Effector memory CD4-positive, alpha-beta T cell (primary cell): ENCODE results near the gene CYP2W1.

Experiments used
- DNase-seq, 3 donors: peaks; one replicate each; pipeline ENCODE4 v3.0.0-alpha.2; 2020
- H3K27ac ChIP-seq: 2 replicates; pipeline ENCODE4 v1.7.0; 2013; ENCODE audit warnings: mild to moderate bottlenecking, low read length, moderate library complexity; ENCODE audit not compliant: insufficient read depth, poor library complexity, severe bottlenecking
- H3K27me3 ChIP-seq: replicated peaks from 2 replicates; pipeline ENCODE4 v1.7.0; 2013; ENCODE audit warnings: mild to moderate bottlenecking, low read length; ENCODE audit not compliant: insufficient read depth, control insufficient read depth, poor library complexity, severe bottlenecking
- H3K36me3 ChIP-seq: 2 replicates; pipeline ENCODE4 v1.7.0; 2013; ENCODE audit warnings: mild to moderate bottlenecking, low read length, moderate library complexity; ENCODE audit not compliant: control insufficient read depth, insufficient read depth
- H3K4me1 ChIP-seq: 2 replicates; pipeline ENCODE4 v1.7.0; 2013; ENCODE audit warnings: low read length, mild to moderate bottlenecking; ENCODE audit not compliant: control insufficient read depth, insufficient read depth, poor library complexity, severe bottlenecking
- H3K4me3 ChIP-seq: 2 replicates; pipeline ENCODE4 v1.7.0; 2013; ENCODE audit warnings: low read length, low read depth, mild to moderate bottlenecking; ENCODE audit not compliant: insufficient read depth, poor library complexity, severe bottlenecking
- H3K9me3 ChIP-seq: 2 replicates; pipeline ENCODE4 v1.7.0; 2013; ENCODE audit warnings: mild to moderate bottlenecking, low read length, moderate library complexity; ENCODE audit not compliant: control insufficient read depth

Gene CYP2W1

DNA sequence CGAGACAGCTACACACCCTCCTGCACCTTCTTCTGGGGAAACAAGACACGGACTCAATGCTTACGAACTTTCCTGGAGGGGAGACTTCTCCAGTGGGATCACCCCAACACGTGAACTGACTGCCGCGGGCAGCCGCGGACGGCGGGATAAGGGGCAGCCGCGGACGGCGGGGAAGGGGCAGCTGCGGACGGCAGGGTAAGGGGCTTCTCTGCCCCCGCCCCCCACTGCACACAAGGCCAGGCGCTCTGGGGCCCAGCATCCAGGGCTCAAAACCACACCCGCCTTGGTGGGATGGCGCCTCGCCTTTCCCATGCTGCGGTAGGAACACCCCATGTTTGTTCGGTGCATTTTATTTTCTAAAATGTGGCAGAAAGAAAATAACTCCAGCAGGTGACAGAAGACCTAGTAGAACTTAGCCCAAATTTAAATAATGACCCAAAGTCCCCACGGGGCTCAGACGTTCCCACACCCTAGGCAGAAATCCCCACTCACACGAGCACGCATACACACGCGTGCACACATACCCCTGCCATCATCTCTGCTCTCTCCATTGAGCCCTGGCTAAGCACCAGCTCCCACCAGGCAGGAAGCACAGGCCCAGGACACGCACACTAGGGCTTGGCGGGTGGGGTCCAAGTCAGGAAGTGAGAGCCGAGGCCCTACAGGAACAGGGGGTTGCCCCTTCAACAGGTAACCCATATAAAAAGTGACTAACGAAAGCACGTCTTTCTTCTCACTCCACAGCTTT is 34.8 kb downstream of the CYP2W1 start:
- no peaks in the 10 kb centered on the region for H3K9me3 ChIP-seq
- no peak overlapping the region for H3K4me3 ChIP-seq
- no peaks in the 10 kb centered on the region for H3K27me3 ChIP-seq
- H3K4me1 ChIP-seq, result no peaks in the 10 kb centered on the region
- no peak for DNase-seq
- H3K27ac ChIP-seq, result no peak overlapping the region
- peaks cover 3% of the 10 kb centered on the region for H3K36me3 ChIP-seq

DNA sequence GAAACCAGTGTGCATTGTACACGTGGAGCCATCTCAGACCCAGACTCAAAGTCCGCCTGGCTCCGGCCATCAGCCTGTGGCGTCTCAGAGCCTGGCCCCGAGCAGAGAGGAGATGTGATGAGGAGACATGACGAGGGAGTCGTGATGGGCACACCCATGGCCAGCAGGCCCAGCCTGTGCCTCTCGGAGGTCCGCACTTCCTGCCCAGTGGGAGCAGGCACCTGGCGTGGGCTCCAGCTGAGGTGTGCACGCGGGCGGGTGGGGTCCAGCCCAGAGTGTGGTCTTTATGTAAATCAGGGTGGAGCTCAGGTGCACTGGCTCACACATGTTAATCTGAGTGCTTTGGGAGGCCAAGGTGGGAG is 35.3 kb downstream of the CYP2W1 start:
- Histone ChIP-seq H3K9me3 (no peaks in the 10 kb centered on the region), H3K27me3 (no peaks in the 10 kb centered on the region), H3K4me1 (no peaks in the 10 kb centered on the region), H3K36me3 (peaks cover 3% of the 10 kb centered on the region), H3K27ac (no peak overlapping the region), H3K4me3 (no peak overlapping the region)
- DNase-seq, result no peak

DNA sequence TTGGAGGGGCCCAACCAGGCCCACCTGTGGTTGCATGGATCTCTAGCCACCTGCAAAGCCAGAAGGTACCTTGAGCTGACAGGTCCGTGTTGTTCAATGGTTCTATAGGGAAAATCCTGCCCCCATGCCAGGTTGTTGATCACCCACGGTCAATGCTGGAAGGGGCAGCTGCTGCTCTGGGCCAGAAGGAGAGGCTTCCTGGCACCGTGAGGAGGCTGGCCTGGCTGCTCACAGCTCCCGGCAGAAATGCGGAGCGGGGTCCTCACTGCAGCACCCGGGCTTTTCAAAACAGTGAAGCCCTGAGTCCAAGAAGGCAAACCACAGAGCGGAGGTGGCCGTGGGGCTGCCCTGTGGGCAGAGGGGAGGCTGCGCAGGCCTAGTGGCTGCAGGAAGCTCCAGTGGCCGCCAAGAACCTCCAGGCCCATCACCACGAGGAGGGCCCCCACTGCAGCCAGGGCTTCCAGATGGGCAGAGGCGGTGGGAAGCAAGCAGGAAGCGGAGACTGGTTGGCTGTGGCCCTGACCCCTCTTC is 36.3 kb downstream of the CYP2W1 start:
- no peak overlapping the region for H3K27ac ChIP-seq
- no peaks in the 10 kb centered on the region for H3K9me3 ChIP-seq
- no peaks in the 10 kb centered on the region for H3K4me1 ChIP-seq
- H3K4me3 ChIP-seq, result no peak overlapping the region
- no peak for DNase-seq
- H3K36me3 ChIP-seq, result peaks cover 6% of the 10 kb centered on the region
- H3K27me3 ChIP-seq, result no peaks in the 10 kb centered on the region

- no peak for DNase-seq
- no peak overlapping the region for H3K27ac ChIP-seq
Observed at GRCh38 chr7:1019789-1020610, 37.0 kb downstream of the CYP2W1 start.

GRCh38 chr7:1020849-1021251 is 37.9 kb downstream of the CYP2W1 start:
- H3K27ac ChIP-seq, result no peak overlapping the region
- H3K9me3 ChIP-seq, result no peaks in the 10 kb centered on the region
- H3K4me3 ChIP-seq, result no peak overlapping the region
- H3K27me3 ChIP-seq, result no peaks in the 10 kb centered on the region
- DNase-seq, result no peak
- no peaks in the 10 kb centered on the region for H3K4me1 ChIP-seq
- H3K36me3 ChIP-seq, result peaks cover 9% of the 10 kb centered on the region

More at GRCh38 chr7:1019789-1020610, 37.0 kb downstream of the CYP2W1 start:
- H3K4me3 ChIP-seq, result no peak overlapping the region
- no peaks in the 10 kb centered on the region for H3K9me3 ChIP-seq
- no peaks in the 10 kb centered on the region for H3K27me3 ChIP-seq
- no peaks in the 10 kb centered on the region for H3K4me1 ChIP-seq
- peaks cover 6% of the 10 kb centered on the region for H3K36me3 ChIP-seq

GRCh38 chr7:1021366-1021765 is 38.4 kb downstream of the CYP2W1 start:
- no peaks in the 10 kb centered on the region for H3K4me1 ChIP-seq
- no peaks in the 10 kb centered on the region for H3K27me3 ChIP-seq
- DNase-seq, result no peak
- peaks cover 11% of the 10 kb centered on the region for H3K36me3 ChIP-seq
- no peak overlapping the region for H3K27ac ChIP-seq
- no peak overlapping the region for H3K4me3 ChIP-seq
- H3K9me3 ChIP-seq, result no peaks in the 10 kb centered on the region

GRCh38 chr7:1021931-1022330 is 39.0 kb downstream of the CYP2W1 start:
- H3K9me3 ChIP-seq, result no peaks in the 10 kb centered on the region
- peaks cover 13% of the 10 kb centered on the region for H3K36me3 ChIP-seq

GRCh38 chr7:1022356-1022755 is 39.4 kb downstream of the CYP2W1 start:
- H3K27ac ChIP-seq, result no peak overlapping the region
- peaks cover 13% of the 10 kb centered on the region for H3K36me3 ChIP-seq

More at GRCh38 chr7:1021931-1022330, 39.0 kb downstream of the CYP2W1 start:
- Histone ChIP-seq H3K27ac (no peak overlapping the region), H3K4me1 (no peaks in the 10 kb centered on the region), H3K27me3 (no peaks in the 10 kb centered on the region), H3K4me3 (no peak overlapping the region)
- no peak for DNase-seq

GRCh38 chr7:1022801-1023465 is 40.0 kb downstream of the CYP2W1 start:
- Histone ChIP-seq H3K9me3 (no peaks in the 10 kb centered on the region), H3K27me3 (no peaks in the 10 kb centered on the region), H3K4me1 (peaks cover 4% of the 10 kb centered on the region), H3K27ac (no peak overlapping the region), H3K4me3 (no peak overlapping the region), H3K36me3 (peaks cover 13% of the 10 kb centered on the region)
- DNase-seq, result no peak

More at GRCh38 chr7:1022356-1022755, 39.4 kb downstream of the CYP2W1 start:
- H3K9me3 ChIP-seq, result no peaks in the 10 kb centered on the region
- no peak for DNase-seq
- no peak overlapping the region for H3K4me3 ChIP-seq
- no peaks in the 10 kb centered on the region for H3K27me3 ChIP-seq
- H3K4me1 ChIP-seq, result no peaks in the 10 kb centered on the region
